Measurements from ENCODE around the gene FAM174C. TPM values are rescaled to one million over a fixed set of nuclear protein-coding genes. Genes with fewer than 3 reads are reported as not detected.

The FAM174C gene
- 22.5 and 35.5 TPM in 2 replicates for total RNA-seq

DNA sequence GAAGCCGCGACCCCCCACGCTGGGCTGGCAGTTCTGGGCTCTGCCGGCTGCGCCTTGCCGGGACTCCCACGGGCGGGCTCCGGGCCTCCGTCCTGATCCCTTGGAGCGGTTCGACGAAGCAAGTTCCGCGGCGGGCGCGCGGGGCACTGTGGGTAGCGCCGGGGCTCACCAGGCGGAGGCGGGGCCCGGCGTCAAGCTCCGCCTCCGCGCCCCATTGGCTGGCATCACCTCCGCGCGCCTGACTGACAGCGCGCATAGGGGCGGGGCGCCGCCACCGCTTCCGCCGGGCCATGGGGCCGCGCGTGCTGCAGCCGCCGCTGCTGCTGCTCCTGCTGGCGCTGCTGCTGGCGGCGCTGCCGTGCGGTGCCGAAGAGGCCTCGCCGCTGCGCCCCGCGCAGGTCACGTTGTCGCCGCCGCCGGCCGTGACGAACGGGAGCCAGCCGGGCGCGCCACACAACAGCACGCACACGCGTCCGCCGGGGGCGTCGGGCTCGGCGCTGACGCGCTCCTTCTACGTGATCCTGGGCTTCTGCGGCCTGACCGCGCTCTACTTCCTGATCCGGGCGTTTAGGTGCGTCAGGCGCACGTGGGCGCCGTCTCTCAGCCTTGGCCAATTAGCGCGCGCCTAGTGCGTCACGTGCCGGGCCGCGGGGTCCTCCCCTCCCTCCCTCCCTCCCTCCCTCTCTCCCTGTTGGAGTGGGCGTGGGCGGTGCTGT, at the start of gene FAM174C:
Gene FAM174C, plus strand, starts transcription at position 271 of the 716 bp plus-strand sequence. Its CDS starts 20 bp downstream, at position 291.

GRCh38 chr19:1237754-1238368, 37.5 kb upstream of the FAM174C start, which contains the start of gene CBARP:
Gene CBARP (minus strand): TSS chr19:1238005. CDS start chr19:1236100, 1,905 bp downstream.

GRCh38 chr19:1241417-1242095, 33.8 kb upstream of the FAM174C start, which contains the start of gene ATP5F1D:
Gene ATP5F1D (plus strand): TSS chr19:1241751. CDS start chr19:1241851, 100 bp downstream.

DNA sequence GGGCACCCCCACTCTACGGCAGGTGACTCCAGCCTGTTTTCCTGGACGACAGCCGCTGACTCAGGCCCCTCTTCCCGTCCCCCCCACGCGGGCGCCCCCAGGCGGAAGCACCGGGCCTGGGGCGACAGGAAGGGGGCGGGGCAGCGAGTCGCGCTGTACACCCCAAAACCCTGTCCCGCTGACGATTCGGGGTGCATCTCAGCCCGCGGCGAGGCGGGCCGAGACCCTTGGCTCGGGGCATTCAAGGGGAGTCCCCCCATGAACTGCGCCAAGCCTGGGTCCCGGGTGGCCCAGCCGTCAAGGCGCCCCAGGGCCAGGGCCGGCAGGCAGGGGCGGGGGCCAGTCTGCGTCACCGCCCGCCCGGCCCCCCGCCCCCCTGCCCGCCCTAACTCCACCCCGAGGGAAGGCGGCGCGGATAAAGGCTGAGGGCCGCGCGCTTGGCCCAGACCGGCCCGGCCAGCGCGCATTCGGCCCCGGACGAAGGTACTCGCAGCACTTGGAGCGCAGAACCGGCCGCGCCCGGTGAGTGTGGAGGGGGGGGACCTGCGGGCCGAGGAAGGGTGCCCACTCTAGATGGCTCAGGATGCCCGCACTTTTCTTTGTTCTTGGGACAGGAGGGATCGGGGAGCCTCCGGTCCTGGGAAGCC, 27.1 kb upstream of the FAM174C start, which contains the start of gene MIDN:
Gene MIDN, plus strand, starts transcription at position 445 of the 647 bp plus-strand sequence. CDS start 1,714 bp downstream, outside the sequence.

DNA sequence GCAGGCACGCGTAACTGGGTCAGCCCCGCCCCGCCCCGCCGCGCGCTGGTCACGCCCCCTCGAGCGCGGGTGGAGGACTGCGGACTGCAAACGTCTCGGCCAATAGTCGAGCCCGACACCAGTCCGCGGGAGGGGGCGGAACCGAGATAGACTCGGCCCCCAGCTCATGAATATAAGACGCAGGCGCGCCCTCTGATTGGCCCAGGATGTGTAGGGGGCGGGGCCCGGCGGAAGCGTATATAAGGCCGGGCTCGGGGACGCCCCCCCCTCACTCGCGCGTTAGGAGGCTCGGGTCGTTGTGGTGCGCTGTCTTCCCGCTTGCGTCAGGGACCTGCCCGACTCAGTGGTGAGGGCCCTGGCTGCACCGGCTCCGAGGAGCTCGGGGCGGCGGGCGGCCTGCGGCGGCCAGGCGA, 6.3 kb upstream of the FAM174C start, which contains the start of gene CIRBP:
Gene CIRBP, plus strand, starts transcription at position 268 of the 413 bp plus-strand sequence. CDS start 1,602 bp downstream, outside the sequence.

GRCh38 chr19:1285737-1286360, 10.5 kb downstream of the FAM174C start, which contains the start of gene EFNA2:
Gene EFNA2 (plus strand): TSS chr19:1285873. CDS start chr19:1286169, 296 bp downstream.

Other genes starting within 250 kb of the FAM174C start
- gene CNN2, start 248.9 kb upstream of the FAM174C start, total RNA-seq, result 143 and 272 TPM in 2 replicates
- 15.1 and 16.1 TPM in 2 replicates for gene ABCA7, start 235.4 kb upstream of the FAM174C start, total RNA-seq
- gene ARHGAP45, start 208.4 kb upstream of the FAM174C start, total RNA-seq, result 4.6 and 4.8 TPM in 2 replicates
- 53.0 and 84.9 TPM in 2 replicates for gene POLR2E, start 180.2 kb upstream of the FAM174C start, total RNA-seq
- 220 and 224 TPM in 2 replicates for gene GPX4, start 171.5 kb upstream of the FAM174C start, total RNA-seq
- 23.2 and 120 TPM in 2 replicates for gene SBNO2, start 101.3 kb upstream of the FAM174C start, total RNA-seq
- gene STK11, start 69.8 kb upstream of the FAM174C start, total RNA-seq, result 110 and 132 TPM in 2 replicates
- gene CBARP, start 37.5 kb upstream of the FAM174C start, total RNA-seq, result 2.4 and 6.0 TPM in 2 replicates
- gene ATP5F1D, start 33.8 kb upstream of the FAM174C start, total RNA-seq, result 6.5 and 28.9 TPM in 2 replicates
- gene MIDN, start 26.9 kb upstream of the FAM174C start, total RNA-seq, result 32.1 and 46.6 TPM in 2 replicates
- 82.7 and 181 TPM in 2 replicates for gene CIRBP, start 6.2 kb upstream of the FAM174C start, total RNA-seq
- gene EFNA2, start 10.3 kb downstream of the FAM174C start, total RNA-seq, result not detected in 2 replicates
- gene NDUFS7, start 108.4 kb downstream of the FAM174C start, total RNA-seq, result 64.0 and 67.3 TPM in 2 replicates
- 2.4 and 26.9 TPM in 2 replicates for gene GAMT, start 126.0 kb downstream of the FAM174C start, total RNA-seq
- gene DAZAP1, start 132.1 kb downstream of the FAM174C start, total RNA-seq, result 58.0 and 108 TPM in 2 replicates
- gene RPS15, start 162.9 kb downstream of the FAM174C start, total RNA-seq, result 288 and 442 TPM in 2 replicates
- gene APC2, start 174.6 kb downstream of the FAM174C start, total RNA-seq, result 0.14 and 0.34 TPM in 2 replicates
- gene C19orf25, start 203.7 kb downstream of the FAM174C start, total RNA-seq, result 29.7 and 32.3 TPM in 2 replicates
- 0.68 and 1.2 TPM in 2 replicates for gene PCSK4, start 214.8 kb downstream of the FAM174C start, total RNA-seq
- gene REEP6, start 215.7 kb downstream of the FAM174C start, total RNA-seq, result 1.4 and 4.2 TPM in 2 replicates
- 3.1 and 8.6 TPM in 2 replicates for gene ADAMTSL5, start 237.5 kb downstream of the FAM174C start, total RNA-seq
- gene PLK5, start 248.5 kb downstream of the FAM174C start, total RNA-seq, result not detected in 2 replicates